LNCAP (cell line): ENCODE data around the gene ZC3H13.

Experiments
- TF ChIP-seq, protein P1 (sequence below): fragments of 450-650 bp; IDR thresholded peaks from 2 replicates; pipeline ENCODE4 v1.5.1; 2017; ENCODE audit warnings: mild to moderate bottlenecking

ZC3H13 gene

DNA sequence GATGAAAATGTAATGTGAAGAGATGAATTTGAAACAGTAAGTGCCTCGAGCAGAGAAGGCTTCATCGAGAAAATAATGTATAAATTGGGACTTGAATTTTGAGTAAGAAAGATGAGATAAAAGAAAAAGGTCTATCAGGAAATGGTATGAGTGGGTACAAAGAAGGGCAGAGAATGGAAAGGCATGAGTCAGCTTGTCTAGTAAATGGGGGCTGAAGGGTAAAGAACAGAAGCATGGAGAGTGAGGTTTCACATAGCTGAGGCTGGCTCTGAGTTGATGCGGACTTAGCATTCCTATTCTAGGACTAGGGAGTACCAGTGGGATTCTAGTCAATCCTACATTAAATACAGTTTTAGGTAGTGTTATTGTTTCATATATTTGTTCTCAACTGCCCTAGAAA lies 85.8 kb downstream of the ZC3H13 start:
- TF ChIP-seq, protein P1, sequence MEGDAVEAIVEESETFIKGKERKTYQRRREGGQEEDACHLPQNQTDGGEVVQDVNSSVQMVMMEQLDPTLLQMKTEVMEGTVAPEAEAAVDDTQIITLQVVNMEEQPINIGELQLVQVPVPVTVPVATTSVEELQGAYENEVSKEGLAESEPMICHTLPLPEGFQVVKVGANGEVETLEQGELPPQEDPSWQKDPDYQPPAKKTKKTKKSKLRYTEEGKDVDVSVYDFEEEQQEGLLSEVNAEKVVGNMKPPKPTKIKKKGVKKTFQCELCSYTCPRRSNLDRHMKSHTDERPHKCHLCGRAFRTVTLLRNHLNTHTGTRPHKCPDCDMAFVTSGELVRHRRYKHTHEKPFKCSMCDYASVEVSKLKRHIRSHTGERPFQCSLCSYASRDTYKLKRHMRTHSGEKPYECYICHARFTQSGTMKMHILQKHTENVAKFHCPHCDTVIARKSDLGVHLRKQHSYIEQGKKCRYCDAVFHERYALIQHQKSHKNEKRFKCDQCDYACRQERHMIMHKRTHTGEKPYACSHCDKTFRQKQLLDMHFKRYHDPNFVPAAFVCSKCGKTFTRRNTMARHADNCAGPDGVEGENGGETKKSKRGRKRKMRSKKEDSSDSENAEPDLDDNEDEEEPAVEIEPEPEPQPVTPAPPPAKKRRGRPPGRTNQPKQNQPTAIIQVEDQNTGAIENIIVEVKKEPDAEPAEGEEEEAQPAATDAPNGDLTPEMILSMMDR: no peak

DNA sequence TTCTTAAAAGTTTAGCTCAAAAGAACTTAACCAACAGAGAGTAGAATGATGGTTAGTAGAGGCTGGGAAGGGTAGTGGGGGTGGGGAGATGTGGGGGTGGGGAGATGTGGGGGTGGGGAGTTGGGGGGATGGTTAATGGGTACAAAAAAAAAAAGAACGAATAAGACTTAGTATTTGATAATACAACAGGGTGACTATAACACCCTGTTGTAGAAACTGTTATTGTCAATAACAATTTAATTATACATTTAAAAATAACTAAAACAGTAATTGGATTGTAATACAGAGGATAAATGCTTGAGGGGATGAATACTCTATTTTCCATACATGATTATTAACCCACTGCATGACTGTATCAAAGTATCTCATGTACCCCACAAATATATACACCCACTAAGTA lies 91.1 kb downstream of the ZC3H13 start:
- TF ChIP-seq, protein P1: no peak

DNA sequence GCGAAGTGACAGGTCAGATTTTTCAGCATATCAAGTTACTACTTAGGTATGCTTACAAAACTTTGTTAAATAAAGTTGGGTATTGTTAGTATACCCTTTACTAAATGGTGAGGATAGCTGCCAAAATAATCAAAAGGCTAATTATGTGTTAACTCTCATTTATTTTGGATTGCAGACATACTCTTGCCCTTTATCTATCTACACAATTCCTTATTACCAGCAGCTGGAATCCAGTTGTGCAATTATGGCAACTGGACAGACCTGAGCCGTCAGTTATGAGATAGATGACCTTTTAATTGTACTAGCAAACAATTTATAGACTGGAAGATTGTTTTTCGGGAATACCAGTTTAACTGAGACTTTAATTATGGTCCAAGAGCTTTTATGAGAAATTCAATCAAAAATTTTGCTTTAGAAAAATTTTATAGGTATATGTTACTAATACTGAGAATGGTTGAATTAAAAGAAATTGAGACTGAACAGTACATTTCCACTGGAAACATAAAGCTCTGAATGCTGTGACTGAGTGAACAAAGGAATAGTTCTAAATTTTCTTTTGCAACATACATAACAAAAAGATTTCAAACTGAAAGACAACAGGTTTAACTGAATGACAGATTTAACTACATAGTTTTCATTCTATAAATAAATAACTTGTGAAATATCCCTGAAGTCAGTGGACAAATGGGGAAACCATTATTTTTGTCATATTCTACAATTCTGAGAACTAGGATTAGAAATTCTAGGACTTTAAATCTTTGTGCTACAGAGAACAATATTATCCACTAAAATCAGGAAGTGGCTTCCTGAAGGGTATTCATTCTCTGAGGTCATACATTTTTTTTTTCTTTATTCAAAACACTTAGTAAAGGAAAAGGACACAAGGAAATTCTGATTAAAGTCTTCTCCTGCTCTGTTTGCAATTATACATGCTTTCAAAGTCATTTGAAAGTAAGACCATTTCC lies 97.4 kb downstream of the ZC3H13 start:
- TF ChIP-seq, protein P1: no peak

DNA sequence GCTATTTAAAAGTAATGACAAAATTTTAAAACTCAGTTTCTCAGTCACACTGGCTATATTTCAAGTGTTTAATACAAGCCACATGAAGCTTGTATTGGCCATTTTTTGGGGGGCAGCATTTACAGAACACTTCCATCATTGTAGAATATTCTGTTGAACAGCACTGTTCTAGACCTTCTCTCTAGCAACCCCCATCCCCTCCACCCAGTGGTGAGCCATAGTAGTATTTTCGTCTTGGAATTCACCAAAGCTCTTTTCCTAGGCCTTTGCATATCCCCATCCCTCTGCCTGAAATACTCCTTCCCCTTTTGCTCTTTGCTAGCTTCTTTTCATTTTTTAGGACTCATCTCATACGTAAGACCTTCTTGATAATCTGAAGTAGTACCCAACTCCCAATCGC lies 99.5 kb downstream of the ZC3H13 start:
- TF ChIP-seq, protein P1: no peak

DNA sequence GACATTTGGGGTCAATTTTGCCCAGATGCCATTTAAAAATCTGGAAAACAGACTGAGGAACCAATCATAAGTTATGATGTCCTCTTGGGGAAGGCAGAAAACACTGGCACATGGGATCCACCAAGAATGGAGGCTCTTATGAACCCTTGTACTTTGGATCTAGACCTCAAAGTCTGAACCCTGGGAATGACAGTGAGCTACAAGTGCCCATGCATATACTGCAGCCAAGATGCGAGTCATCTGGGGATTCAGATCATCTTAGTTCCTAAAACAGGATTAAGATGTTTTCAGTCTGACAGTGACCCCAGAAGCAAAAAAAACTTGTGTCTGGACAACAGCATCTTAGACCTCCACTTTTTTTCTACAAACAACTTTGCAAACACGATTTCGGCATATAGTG lies 100.8 kb downstream of the ZC3H13 start:
- TF ChIP-seq, protein P1: no peak

DNA sequence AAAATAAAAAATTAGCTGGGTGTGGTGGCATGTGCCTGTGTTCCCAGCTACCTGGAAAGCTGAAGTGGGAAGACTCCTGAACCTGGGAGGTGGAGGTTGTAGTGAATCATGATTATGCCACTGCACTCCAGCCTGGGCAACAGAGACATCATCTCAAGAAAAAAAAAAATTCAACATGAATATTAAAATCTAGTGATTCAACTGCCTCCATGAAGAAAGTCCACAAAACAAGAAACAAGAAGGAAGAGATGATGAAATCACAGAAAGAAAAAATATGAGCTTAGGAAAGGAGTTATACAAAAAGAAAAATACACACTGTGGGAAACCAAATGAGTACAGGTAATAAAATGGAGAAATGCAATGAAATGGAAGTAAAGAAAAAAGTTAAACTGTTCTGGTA lies 101.4 kb downstream of the ZC3H13 start:
- TF ChIP-seq, protein P1: no peak

DNA sequence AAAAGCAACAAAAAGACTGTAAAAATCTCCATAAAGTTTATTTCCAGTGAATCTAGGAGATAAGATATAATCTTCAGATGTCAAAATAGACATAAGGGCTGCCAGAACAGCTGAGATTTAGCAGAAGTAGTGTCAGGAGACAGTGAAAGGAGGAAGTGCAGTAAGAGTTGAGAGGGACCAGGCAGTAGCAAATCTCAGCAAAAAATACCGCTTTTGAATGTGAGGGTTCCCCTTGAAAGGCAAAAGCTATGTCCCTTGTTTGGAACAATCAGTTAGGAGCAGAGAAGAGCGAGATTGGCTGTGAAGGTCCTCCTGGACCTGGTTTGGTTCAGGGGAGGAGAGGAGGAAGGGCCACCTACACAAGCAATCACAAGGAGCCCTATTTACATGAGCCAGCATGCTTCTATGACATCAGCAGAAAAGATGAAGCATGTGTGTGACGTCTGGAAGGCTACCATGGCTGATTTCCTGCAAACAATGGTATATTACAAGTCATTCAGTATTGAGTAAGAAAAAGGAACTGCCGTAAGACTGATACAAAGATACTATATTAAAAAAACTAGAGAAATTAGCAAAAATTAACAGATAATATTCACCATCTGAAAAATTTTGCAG lies 102.1 kb downstream of the ZC3H13 start:
- TF ChIP-seq, protein P1: no peak
